GDM1 (cell line): ENCODE results near the gene PRELID3B.

Experiments used
- DNase-seq: peaks from one replicate; lab custom pipeline; 2025; lab: John Stamatoyannopoulos, UW

Gene PRELID3B

GRCh38 chr20:59008715-59009336 lies 33.8 kb downstream of the PRELID3B start:
- no peak for DNase-seq

- DNase-seq = peak; percentile 72
Measured at GRCh38 chr20:59007665-59008511, 34.7 kb downstream of the PRELID3B start.

- peak; percentile 26 for DNase-seq
Measured at GRCh38 chr20:59006864-59007664, 35.5 kb downstream of the PRELID3B start, which contains the start of gene CTSZ. Gene CTSZ, minus strand, starts transcription at chr20:59007254. Its CDS starts 126 bp downstream, at chr20:59007128.

- DNase-seq = no peak
Measured at GRCh38 chr20:59006167-59006863, 36.3 kb downstream of the PRELID3B start.

- no peak for DNase-seq
Measured at GRCh38 chr20:59005523-59006166, 36.9 kb downstream of the PRELID3B start.

GRCh38 chr20:59004763-59005522 lies 37.6 kb downstream of the PRELID3B start:
- peak; percentile 18 for DNase-seq

GRCh38 chr20:59004493-59004762 lies 38.2 kb downstream of the PRELID3B start:
- no peak for DNase-seq

GRCh38 chr20:59003836-59004492 lies 38.6 kb downstream of the PRELID3B start:
- DNase-seq = no peak

- DNase-seq = no peak
Measured at GRCh38 chr20:59002874-59003399, 39.6 kb downstream of the PRELID3B start.

- DNase-seq = no peak
Measured at GRCh38 chr20:59002388-59002787, 40.2 kb downstream of the PRELID3B start.

- no peak for DNase-seq
Measured at GRCh38 chr20:59001449-59002171, 41.0 kb downstream of the PRELID3B start.

GRCh38 chr20:59001068-59001448 lies 41.5 kb downstream of the PRELID3B start:
- DNase-seq = no peak

GRCh38 chr20:59000326-59000725 lies 42.3 kb downstream of the PRELID3B start:
- no peak for DNase-seq

- DNase-seq = no peak
Measured at GRCh38 chr20:58998656-58999055, 43.9 kb downstream of the PRELID3B start.

- DNase-seq = no peak
Measured at GRCh38 chr20:58997141-58997770, 45.3 kb downstream of the PRELID3B start.

- DNase-seq = no peak
Measured at GRCh38 chr20:58996226-58996611, 46.4 kb downstream of the PRELID3B start.

GRCh38 chr20:58995461-58996225 lies 46.9 kb downstream of the PRELID3B start:
- no peak for DNase-seq
